B cell (primary cell): ENCODE results near the gene RARA. TPM values are rescaled to one million over a fixed set of nuclear protein-coding genes. Genes with fewer than 3 reads are reported as not detected.

Source experiments
- ATAC-seq: fragments of 200-7000 bp; cut with Tn5 transposase; one replicate; pipeline ENCODE4 v1.10.0; 2021; ENCODE audit warnings: low read depth, mild to moderate bottlenecking, moderate number of reproducible peaks, moderate library complexity
- CTCF ChIA-PET: fragments of 350-600 bp; sonication (Branson Sonifier 250); formaldehyde crosslinking; loops from one replicate; lab custom pipeline; 2021; ENCODE audit warnings: antibody characterized with exemption, inconsistent platforms; lab: Charles Lee
- POLR2A ChIA-PET: fragments of 350-600 bp; sonication (Branson Sonifier 250); formaldehyde crosslinking; loops from one replicate; lab custom pipeline; 2021; ENCODE audit warnings: antibody characterized with exemption; lab: Charles Lee
- DNase-seq: peaks from one replicate; pipeline ENCODE4 v3.0.0; 2013
- H2AFZ ChIP-seq: 2 replicates; pipeline ENCODE4 v1.6.1; 2012; ENCODE audit warnings: mild to moderate bottlenecking, low read depth, low read length; ENCODE audit not compliant: insufficient read depth, poor library complexity, severe bottlenecking
- H3K27ac ChIP-seq, 2 donors: 1 replicate in 1 of 2; 2 replicates in 1 of 2; pipeline ENCODE4 v1.5.1; 2012 to 2013; ENCODE audit warnings: low read length in 2 of 2, mild to moderate bottlenecking in 2 of 2, moderate library complexity in 1 of 2
- H3K27me3 ChIP-seq, 4 experiments: fragments of 200-600 bp in 1 of 4; sonication (generic) in 1 of 4; replicated peaks in 1 of 4; 1 replicate in 2 of 4; 2 replicates in 2 of 4; pipeline versions ENCODE4 v1.6.1 to v1.7.0; 2013 to 2016; ENCODE audit warnings: low read length in 3 of 4, mild to moderate bottlenecking in 2 of 4, mixed read lengths in 1 of 4, moderate library complexity in 1 of 4; ENCODE audit not compliant: insufficient read depth in 4 of 4, control insufficient read depth in 3 of 4; ENCODE audit errors: control extremely low read depth in 1 of 4
- H3K36me3 ChIP-seq, 2 experiments: replicated peaks in 1 of 2; 1 replicate in 1 of 2; 2 replicates in 1 of 2; pipeline versions ENCODE4 v1.6.1 to v1.7.1; 2013; ENCODE audit warnings: low read length in 1 of 2; ENCODE audit not compliant: insufficient read depth in 2 of 2, control insufficient read depth in 1 of 2; ENCODE audit errors: control extremely low read depth in 1 of 2, extremely low read depth in 1 of 2
- H3K4me1 ChIP-seq, 2 donors: fragments of 200-600 bp in 1 of 2; sonication (generic) in 1 of 2; 1 replicate in 1 of 2; 2 replicates in 1 of 2; pipeline versions ENCODE4 v1.5.1 to v1.6.1; 2013 to 2017; ENCODE audit warnings: low read length in 2 of 2; ENCODE audit not compliant: control insufficient read depth in 2 of 2, insufficient read depth in 2 of 2
- H3K4me2 ChIP-seq: replicated peaks from 2 replicates; pipeline ENCODE3; 2012; ENCODE audit warnings: mild to moderate bottlenecking, low read depth, low read length; ENCODE audit not compliant: poor library complexity, severe bottlenecking
- H3K4me3 ChIP-seq, 5 experiments: fragments of 200-600 bp in 1 of 5; sonication (generic) in 1 of 5; 1 replicate in 3 of 5; 2 replicates in 2 of 5; pipeline versions ENCODE4 v1.5.1 to v1.7.0; 2011 to 2016; ENCODE audit warnings: low read length in 4 of 5, mild to moderate bottlenecking in 4 of 5, low read depth in 2 of 5, control low read depth in 1 of 5, moderate library complexity in 1 of 5; ENCODE audit not compliant: insufficient read depth in 1 of 5; ENCODE audit errors: control extremely low read depth in 1 of 5, extremely low read depth in 1 of 5
- H3K79me2 ChIP-seq: fragments of 200-600 bp; sonication (generic); one replicate; pipeline ENCODE4 v1.6.0; 2016; ENCODE audit warnings: low read length; ENCODE audit not compliant: control insufficient read depth, insufficient read depth
- H3K9ac ChIP-seq: fragments of 200-600 bp; sonication (generic); 2 replicates; pipeline ENCODE4 v1.6.1; 2017; ENCODE audit warnings: mild to moderate bottlenecking, low read length, moderate library complexity
- H3K9me3 ChIP-seq, 3 donors: one replicate each; pipeline versions ENCODE4 v1.6.1 to v1.7.1; 2013; ENCODE audit warnings: low read length in 2 of 3; ENCODE audit not compliant: control insufficient read depth in 2 of 3, insufficient read depth in 1 of 3; ENCODE audit errors: control extremely low read depth in 1 of 3
- H4K20me1 ChIP-seq: 2 replicates; pipeline ENCODE4 v1.6.0; 2012; ENCODE audit warnings: mild to moderate bottlenecking, low read length; ENCODE audit not compliant: insufficient read depth, control insufficient read depth, poor library complexity, severe bottlenecking
- H3K27ac Mint-ChIP-seq: one replicate; pipeline ENCODE4 v1.8.0; 2021; ENCODE audit warnings: mixed read lengths
- H3K27me3 Mint-ChIP-seq: one replicate; pipeline ENCODE4 v1.8.0; 2021; ENCODE audit warnings: mixed read lengths
- H3K4me1 Mint-ChIP-seq: one replicate; pipeline ENCODE4 v1.8.0; 2021; ENCODE audit warnings: mixed read lengths
- H3K4me3 Mint-ChIP-seq: one replicate; pipeline ENCODE4 v1.8.0; 2021; ENCODE audit warnings: mixed read lengths
- H3K9me3 Mint-ChIP-seq: one replicate; pipeline ENCODE4 v1.8.0; 2022; ENCODE audit warnings: mixed read lengths; ENCODE audit not compliant: insufficient read depth
- CTCF ChIP-seq: fragments of 200-600 bp; IDR thresholded peaks from one replicate; pipeline ENCODE4 v1.8.0; 2022; ENCODE audit warnings: antibody characterized with exemption, mild to moderate bottlenecking
- EZH2 ChIP-seq: IDR thresholded peaks from 2 replicates; pipeline ENCODE4 v1.6.1; 2012; ENCODE audit warnings: borderline replicate concordance, low read depth, mild to moderate bottlenecking, moderate library complexity, low read length; ENCODE audit not compliant: insufficient read depth, poor library complexity, severe bottlenecking
- WGBS: methylation state at CpG from one replicate; pipeline ENCODE4 v1.1.5; 2013; ENCODE audit warnings: missing lambda C conversion rate; ENCODE audit not compliant: insufficient coverage; 5-methylcytosine and 5-hydroxymethylcytosine counted together
- intact Hi-C: fragments of 100-400 bp; cut with micrococcal nuclease; formaldehyde crosslinking; loops from one replicate; pipeline ENCODE4 v1.10.0; 2022
- polyA plus RNA-seq: library from polyadenylated mRNA; depleted of rRNA; stranded (reverse); fragments of >200 nt; gene quantifications from 2 replicates; pipeline ENCODE4 v1.2.3, GENCODE V29; 2012
- total RNA-seq, 2 donors: library from RNA; stranded (reverse); fragments of 120-200 nt in 1 of 2; gene quantifications; 1 replicate in 1 of 2; 2 replicates in 1 of 2; pipeline versions ENCODE4 v1.2.3 to v1.2.4, GENCODE V29; 2013 to 2022

Gene RARA
- total and polyA plus RNA-seq, 2 donors (not counting 1 experiment from before 2014, with no cell fraction given): 20.7 to 86.2 TPM

- Histone ChIP-seq H3K4me2 (peak overlapping the region; percentile 76), H2AFZ (no peak overlapping the region), H3K79me2 (peaks cover 99% of the 10 kb centered on the region), H3K4me1 (peaks cover 78 to 95% of the 10 kb centered on the region in 2 donors), H3K4me3 (peak overlapping the region in 3 of 5 experiments; percentile 6 to 12 (median 12)), H3K9ac (peak overlapping the region; percentile 14), H4K20me1 (peaks cover 35% of the 10 kb centered on the region), H3K36me3 (peaks cover 0 to 32% of the 10 kb centered on the region in 2 experiments), H3K9me3 (no peaks in the 10 kb centered on the region), H3K27me3 (no peaks in the 10 kb centered on the region), H3K27ac (peak overlapping the region; percentile 68 to 71)
- ATAC-seq: no peak
- WGBS: 87% methylated on average over 4 of the region's 10 CpGs
- Mint-ChIP-seq H3K4me1 (peaks cover 80% of the 10 kb centered on the region), H3K4me3 (peak overlapping the region; percentile 48), H3K27me3 (no peaks in the 10 kb centered on the region), H3K27ac (peak overlapping the region; percentile 80), H3K9me3 (no peaks in the 10 kb centered on the region)
- TF ChIP-seq CTCF (no peak), EZH2 (no peak)
- POLR2A ChIA-PET: interaction anchor here (0.6 to 1.5 kb wide), 5 partner anchors 8 to 198 kb away, joined by 3 to 10 read pairs (median 4); partner anchors contain the start of gene TOP2A
- DNase-seq: no peak
- CTCF ChIA-PET: interaction anchor here (1.1 to 12.7 kb wide), 8 partner anchors 11 to 27 kb away, joined by 3 to 119 read pairs (median 4); partner anchors contain the start of gene RARA
- intact Hi-C loops: loop anchor here (1.0 kb wide), 1 partner anchor 10 kb away; no protein-coding TSS in a partner anchor
Observed at GRCh38 chr17:40330850-40331470, 22.0 kb downstream of the RARA start.
